CD14-positive monocyte (primary cell): ENCODE results near the gene PADI2. TPM values are rescaled to one million over a fixed set of nuclear protein-coding genes. Genes with fewer than 3 reads are reported as not detected.

ENCODE experiments used
- DNase-seq, 3 donors: peaks; one replicate each; pipeline ENCODE4 v3.0.0-alpha.2; 2011 to 2022
- H2AFZ ChIP-seq: 2 replicates; pipeline ENCODE4 v1.6.0; 2012; ENCODE audit warnings: mild to moderate bottlenecking, low read depth, low read length, inconsistent platforms; ENCODE audit not compliant: insufficient read depth, poor library complexity, severe bottlenecking
- H3K27ac ChIP-seq, 2 donors: 1 replicate in 1 of 2; 2 replicates in 1 of 2; pipeline ENCODE4 v1.5.1; 2012 to 2013; ENCODE audit warnings: low read length in 2 of 2, control low read depth in 1 of 2, inconsistent platforms in 1 of 2, low read depth in 1 of 2, mild to moderate bottlenecking in 1 of 2
- H3K27me3 ChIP-seq, 2 donors: one replicate each; pipeline versions ENCODE4 v1.6.0 to v1.6.1; 2011 to 2013; ENCODE audit warnings: low read length in 2 of 2; ENCODE audit not compliant: control insufficient read depth in 2 of 2, insufficient read depth in 2 of 2
- H3K36me3 ChIP-seq, 2 donors: replicated peaks in 1 of 2; 1 replicate in 1 of 2; 2 replicates in 1 of 2; pipeline versions ENCODE4 v1.5.1 to v1.6.1; 2012 to 2013; ENCODE audit warnings: low read length in 2 of 2, control low read depth in 1 of 2, inconsistent platforms in 1 of 2, mild to moderate bottlenecking in 1 of 2; ENCODE audit not compliant: insufficient read depth in 2 of 2, control insufficient read depth in 1 of 2
- H3K4me1 ChIP-seq, 2 donors: 1 replicate in 1 of 2; 2 replicates in 1 of 2; pipeline versions ENCODE4 v1.5.1 to v1.6.1; 2012 to 2013; ENCODE audit warnings: low read length in 2 of 2, control low read depth in 1 of 2, inconsistent platforms in 1 of 2, mild to moderate bottlenecking in 1 of 2, moderate library complexity in 1 of 2; ENCODE audit not compliant: insufficient read depth in 2 of 2, control insufficient read depth in 1 of 2
- H3K4me2 ChIP-seq: replicated peaks from 2 replicates; pipeline ENCODE3; 2012; ENCODE audit warnings: low read length, moderate library complexity, mild to moderate bottlenecking; ENCODE audit not compliant: poor library complexity, severe bottlenecking; ENCODE audit errors: extremely low read depth
- H3K4me3 ChIP-seq, 3 experiments: fragments of 200-600 bp in 1 of 3; sonication (generic) in 1 of 3; replicated peaks in 1 of 3; 1 replicate in 2 of 3; 2 replicates in 1 of 3; pipeline ENCODE4 v1.5.1; 2011 to 2013; ENCODE audit warnings: low read length in 3 of 3, mild to moderate bottlenecking in 3 of 3, control low read depth in 2 of 3, low read depth in 2 of 3, inconsistent platforms in 1 of 3, moderate library complexity in 1 of 3
- H3K79me2 ChIP-seq: 2 replicates; pipeline ENCODE4 v1.6.0; 2012; ENCODE audit warnings: mild to moderate bottlenecking, control low read depth, inconsistent platforms, low read length, moderate library complexity; ENCODE audit not compliant: insufficient read depth
- H3K9ac ChIP-seq: 2 replicates; pipeline ENCODE4 v1.6.0; 2017; ENCODE audit warnings: low read length, mild to moderate bottlenecking; ENCODE audit not compliant: insufficient read depth, poor library complexity, severe bottlenecking
- H3K9me3 ChIP-seq, 2 donors: replicated peaks in 1 of 2; 1 replicate in 1 of 2; 2 replicates in 1 of 2; pipeline versions ENCODE4 v1.5.1 to v1.6.1; 2012 to 2013; ENCODE audit warnings: low read length in 2 of 2, control low read depth in 1 of 2; ENCODE audit not compliant: control insufficient read depth in 1 of 2, insufficient read depth in 1 of 2
- H4K20me1 ChIP-seq: 2 replicates; pipeline ENCODE4 v1.6.0; 2012; ENCODE audit warnings: mild to moderate bottlenecking, low read length, control low read depth, moderate library complexity; ENCODE audit not compliant: insufficient read depth
- H3K27ac Mint-ChIP-seq, 7 donors: one replicate each; pipeline ENCODE4 v1.8.0; 2020; ENCODE audit warnings: mild to moderate bottlenecking in 7 of 7, mixed read lengths in 7 of 7, moderate library complexity in 6 of 7, inconsistent platforms in 2 of 7
- H3K27me3 Mint-ChIP-seq, 3 donors: one replicate each; pipeline ENCODE4 v1.8.0; 2021 to 2022; ENCODE audit warnings: low read depth in 3 of 3, mild to moderate bottlenecking in 3 of 3, mixed read lengths in 3 of 3, moderate library complexity in 3 of 3, inconsistent platforms in 1 of 3
- H3K36me3 Mint-ChIP-seq, 2 donors: one replicate each; pipeline ENCODE4 v1.8.0; 2020; ENCODE audit warnings: mixed read lengths in 2 of 2, inconsistent platforms in 1 of 2, mild to moderate bottlenecking in 1 of 2
- H3K4me1 Mint-ChIP-seq: one replicate; pipeline ENCODE4 v1.8.0; 2020; ENCODE audit warnings: mild to moderate bottlenecking, mixed read lengths
- H3K4me3 Mint-ChIP-seq, 2 donors: one replicate each; pipeline ENCODE4 v1.8.0; 2020; ENCODE audit warnings: mild to moderate bottlenecking in 2 of 2, mixed read lengths in 2 of 2, moderate library complexity in 1 of 2
- H3K9me3 Mint-ChIP-seq, 7 donors: one replicate each; pipeline ENCODE4 v1.8.0; 2020 to 2022; ENCODE audit warnings: mixed read lengths in 7 of 7, mild to moderate bottlenecking in 6 of 7, moderate library complexity in 6 of 7, inconsistent platforms in 2 of 7
- CTCF ChIP-seq: fragments of 200-600 bp; IDR thresholded peaks from one replicate; pipeline ENCODE4 v1.8.0; 2022; ENCODE audit warnings: antibody characterized with exemption, mild to moderate bottlenecking
- WGBS: methylation state at CpG from one replicate; pipeline ENCODE4 v1.1.5; 2013; ENCODE audit warnings: missing lambda C conversion rate; ENCODE audit not compliant: insufficient coverage; 5-methylcytosine and 5-hydroxymethylcytosine counted together
- intact Hi-C, 2 donors: fragments of 100-400 bp; cut with micrococcal nuclease; formaldehyde crosslinking; loops; one replicate each; pipeline versions ENCODE4 v1.15.0 to v1.15.1; 2023
- polyA plus RNA-seq, 3 donors: library from polyadenylated mRNA; depleted of rRNA in 1 of 3; unstranded in 2 of 3; stranded (reverse) in 1 of 3; fragments of 300-500 nt in 2 of 3; fragments of >200 nt in 1 of 3; fragmentation: Illumina TruSeq in 2 of 3; gene quantifications; 1 replicate in 2 of 3; 2 replicates in 1 of 3; pipeline ENCODE4 v1.2.3, GENCODE V29; 2012 to 2021

PADI2 gene
- polyA plus RNA-seq, 3 donors: 18.6 to 61.7 (median 32.6) TPM

GRCh38 chr1:17167786-17168090 is 48.5 kb upstream of the PADI2 start:
- no peak for TF ChIP-seq CTCF
- Histone ChIP-seq H3K79me2 (no peaks in the 10 kb centered on the region), H3K27ac (no peak overlapping the region), H3K27me3 (no peaks in the 10 kb centered on the region), H3K4me1 (no peaks in the 10 kb centered on the region), H3K4me2 (no peak overlapping the region), H3K9ac (no peak overlapping the region), H4K20me1 (no peaks in the 10 kb centered on the region), H2AFZ (no peak overlapping the region), H3K36me3 (no peaks in the 10 kb centered on the region), H3K9me3 (no peaks in the 10 kb centered on the region), H3K4me3 (no peak overlapping the region)
- WGBS: 96% methylated on average over 2 of the region's 5 CpGs
- no peak overlapping the region for H3K4me3 Mint-ChIP-seq
- no peak for DNase-seq
- no peaks in the 10 kb centered on the region for H3K4me1 Mint-ChIP-seq
- H3K9me3 Mint-ChIP-seq: peaks cover 0 to 1% (median 0%) of the 10 kb centered on the region in 7 donors
- no peak overlapping the region for H3K27ac Mint-ChIP-seq
- intact Hi-C loops: no loop called here
- H3K36me3 Mint-ChIP-seq: no peaks in the 10 kb centered on the region
- H3K27me3 Mint-ChIP-seq: peaks cover 6 to 11% (median 10%) of the 10 kb centered on the region in 3 donors

GRCh38 chr1:17167041-17167785 is 48.0 kb upstream of the PADI2 start:
- Histone ChIP-seq H3K36me3 (no peaks in the 10 kb centered on the region), H4K20me1 (no peaks in the 10 kb centered on the region), H3K4me2 (no peak overlapping the region), H3K4me1 (no peaks in the 10 kb centered on the region), H3K27me3 (no peaks in the 10 kb centered on the region), H3K27ac (no peak overlapping the region), H2AFZ (no peak overlapping the region), H3K4me3 (no peak overlapping the region), H3K9ac (no peak overlapping the region), H3K9me3 (no peaks in the 10 kb centered on the region), H3K79me2 (no peaks in the 10 kb centered on the region)
- intact Hi-C loops: no loop called here
- DNase-seq: no peak
- peaks cover 6 to 11% (median 10%) of the 10 kb centered on the region in 3 donors for H3K27me3 Mint-ChIP-seq
- peaks cover 0 to 2% (median 0%) of the 10 kb centered on the region in 7 donors for H3K9me3 Mint-ChIP-seq
- no peaks in the 10 kb centered on the region for H3K4me1 Mint-ChIP-seq
- H3K36me3 Mint-ChIP-seq: no peaks in the 10 kb centered on the region
- peak overlapping the region in 1 of 7 donors; percentile 14 for H3K27ac Mint-ChIP-seq
- WGBS: 64% methylated on average over 2 of the region's 4 CpGs
- no peak overlapping the region for H3K4me3 Mint-ChIP-seq
- TF ChIP-seq CTCF: no peak
